Neural crest cell (in vitro differentiated cells): ENCODE data around the gene CMSS1. TPM values are rescaled to one million over a fixed set of nuclear protein-coding genes. Genes with fewer than 3 reads are reported as not detected.

Source experiments
- DNase-seq: peaks from one replicate; pipeline ENCODE4 v3.0.0; 2021; ENCODE audit warnings: low read depth, mixed read lengths, low spot score
- H3K27ac Mint-ChIP-seq: one replicate; pipeline ENCODE4 v1.8.0; 2021; ENCODE audit warnings: mild to moderate bottlenecking, mixed read lengths; ENCODE audit not compliant: unreplicated experiment
- H3K27me3 Mint-ChIP-seq: 2 replicates; pipeline ENCODE4 v1.8.0; 2021; ENCODE audit warnings: low read depth, mild to moderate bottlenecking, mixed read lengths
- H3K36me3 Mint-ChIP-seq: 2 replicates; pipeline ENCODE4 v1.8.0; 2021; ENCODE audit warnings: low read depth, mild to moderate bottlenecking, mixed read lengths
- H3K4me1 Mint-ChIP-seq: 2 replicates; pipeline ENCODE4 v1.8.0; 2021; ENCODE audit warnings: mixed read lengths
- H3K4me3 Mint-ChIP-seq: one replicate; pipeline ENCODE4 v1.8.0; 2021; ENCODE audit warnings: mild to moderate bottlenecking, mixed read lengths
- H3K9me3 Mint-ChIP-seq: 2 replicates; pipeline ENCODE4 v1.8.0; 2021; ENCODE audit warnings: mixed read lengths
- total RNA-seq: library from RNA; stranded (reverse); gene quantifications from 2 replicates; pipeline ENCODE4 v1.2.1, GENCODE V29; 2021
- TF ChIP-seq, protein P1 (sequence below): fragments of 200-600 bp; sonication (generic); conservative IDR thresholded peaks from 2 replicates; pipeline ENCODE4 v1.5.0; 2021; ENCODE audit warnings: antibody characterized with exemption, mild to moderate bottlenecking

The CMSS1 gene
- total RNA-seq, 1 donor from 2014 or later, result 60.9 TPM

DNA sequence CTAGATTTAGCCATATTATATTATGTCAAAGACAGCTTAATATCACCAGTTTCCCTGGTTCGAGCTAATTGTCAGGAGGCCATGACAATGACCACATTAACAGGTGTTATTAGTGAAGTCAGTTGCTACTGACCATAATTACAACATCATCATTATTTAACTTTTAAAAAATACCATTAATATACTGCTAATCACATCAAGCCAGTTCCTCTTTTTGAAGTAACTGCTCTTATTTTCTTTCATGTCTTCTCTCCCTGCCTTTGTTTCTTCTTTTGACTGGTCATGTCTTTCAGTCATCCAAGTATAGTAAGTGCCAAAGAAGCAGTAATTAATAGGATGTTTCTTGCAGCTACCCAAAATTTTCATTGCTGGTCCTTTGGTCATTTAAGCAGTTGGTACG lies 61.6 kb downstream of the CMSS1 start:
- H3K4me1 Mint-ChIP-seq, result peaks cover 46% of the 10 kb centered on the region
- TF ChIP-seq, protein P1, sequence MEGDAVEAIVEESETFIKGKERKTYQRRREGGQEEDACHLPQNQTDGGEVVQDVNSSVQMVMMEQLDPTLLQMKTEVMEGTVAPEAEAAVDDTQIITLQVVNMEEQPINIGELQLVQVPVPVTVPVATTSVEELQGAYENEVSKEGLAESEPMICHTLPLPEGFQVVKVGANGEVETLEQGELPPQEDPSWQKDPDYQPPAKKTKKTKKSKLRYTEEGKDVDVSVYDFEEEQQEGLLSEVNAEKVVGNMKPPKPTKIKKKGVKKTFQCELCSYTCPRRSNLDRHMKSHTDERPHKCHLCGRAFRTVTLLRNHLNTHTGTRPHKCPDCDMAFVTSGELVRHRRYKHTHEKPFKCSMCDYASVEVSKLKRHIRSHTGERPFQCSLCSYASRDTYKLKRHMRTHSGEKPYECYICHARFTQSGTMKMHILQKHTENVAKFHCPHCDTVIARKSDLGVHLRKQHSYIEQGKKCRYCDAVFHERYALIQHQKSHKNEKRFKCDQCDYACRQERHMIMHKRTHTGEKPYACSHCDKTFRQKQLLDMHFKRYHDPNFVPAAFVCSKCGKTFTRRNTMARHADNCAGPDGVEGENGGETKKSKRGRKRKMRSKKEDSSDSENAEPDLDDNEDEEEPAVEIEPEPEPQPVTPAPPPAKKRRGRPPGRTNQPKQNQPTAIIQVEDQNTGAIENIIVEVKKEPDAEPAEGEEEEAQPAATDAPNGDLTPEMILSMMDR, result no peak
- H3K4me3 Mint-ChIP-seq, result no peak overlapping the region
- no peak for DNase-seq
- H3K9me3 Mint-ChIP-seq, result no peaks in the 10 kb centered on the region
- no peaks in the 10 kb centered on the region for H3K27me3 Mint-ChIP-seq
- peaks cover 2% of the 10 kb centered on the region for H3K36me3 Mint-ChIP-seq
- no peak overlapping the region for H3K27ac Mint-ChIP-seq

DNA sequence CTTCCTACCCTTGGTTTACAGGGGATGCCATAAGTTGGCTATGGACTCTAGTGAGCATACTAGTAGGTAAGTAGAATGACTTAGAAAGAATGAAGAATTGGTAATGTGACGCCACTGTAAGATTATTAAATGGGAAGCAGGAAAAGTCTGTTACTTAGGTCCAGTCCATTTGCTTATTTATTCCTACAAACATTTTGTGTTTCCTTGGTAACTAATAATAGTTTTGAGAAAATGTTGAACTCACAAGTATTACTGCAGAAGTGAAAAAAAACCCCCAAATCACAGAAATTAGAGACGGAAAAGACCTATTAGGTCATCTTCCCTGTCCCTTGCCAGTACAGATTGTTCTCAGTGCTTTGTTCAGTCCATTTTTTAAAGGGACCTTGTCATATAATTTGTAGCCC lies 63.5 kb downstream of the CMSS1 start:
- DNase-seq, result no peak
- TF ChIP-seq, protein P1, result no peak
- Mint-ChIP-seq H3K4me1 (peaks cover 55% of the 10 kb centered on the region), H3K27me3 (no peaks in the 10 kb centered on the region), H3K4me3 (peak overlapping the region; percentile 6), H3K36me3 (peaks cover 2% of the 10 kb centered on the region), H3K9me3 (no peaks in the 10 kb centered on the region), H3K27ac (no peak overlapping the region)

DNA sequence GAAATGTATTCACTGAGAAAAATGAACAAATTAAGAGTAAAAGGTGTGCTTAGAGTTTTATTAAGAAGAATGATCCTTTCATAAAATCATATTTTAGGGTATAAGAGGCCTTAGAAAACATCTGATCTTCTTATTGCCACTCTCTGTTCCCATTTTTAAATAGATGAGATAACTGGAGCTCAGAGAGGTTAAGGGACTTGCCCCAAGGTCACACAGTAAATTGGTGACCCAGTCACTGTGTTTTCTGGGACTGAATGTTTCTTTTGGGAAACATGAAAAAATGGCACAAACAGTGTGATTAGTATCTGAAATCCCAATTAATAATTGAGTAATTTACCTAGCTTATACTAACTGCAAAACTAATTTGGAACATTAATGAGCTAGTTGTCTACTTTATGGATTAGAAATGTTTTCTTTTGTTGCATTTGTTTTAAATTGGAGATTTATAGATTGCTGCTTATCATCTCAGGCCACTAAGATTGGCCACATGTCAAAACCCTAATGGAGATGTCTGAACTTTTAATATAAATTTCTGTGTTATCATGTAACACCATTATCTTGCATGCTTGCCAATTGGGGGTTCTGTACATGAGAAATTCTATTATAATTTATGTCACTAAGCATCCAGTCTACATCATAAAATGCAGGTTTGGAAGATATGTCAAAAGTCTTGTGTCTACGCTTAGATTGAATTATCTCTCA lies 64.9 kb downstream of the CMSS1 start:
- TF ChIP-seq, protein P1, result no peak
- no peak overlapping the region for H3K4me3 Mint-ChIP-seq
- H3K36me3 Mint-ChIP-seq, result peaks cover 2% of the 10 kb centered on the region
- H3K9me3 Mint-ChIP-seq, result no peaks in the 10 kb centered on the region
- no peaks in the 10 kb centered on the region for H3K27me3 Mint-ChIP-seq
- H3K27ac Mint-ChIP-seq, result no peak overlapping the region
- DNase-seq, result no peak
- peaks cover 44% of the 10 kb centered on the region for H3K4me1 Mint-ChIP-seq

DNA sequence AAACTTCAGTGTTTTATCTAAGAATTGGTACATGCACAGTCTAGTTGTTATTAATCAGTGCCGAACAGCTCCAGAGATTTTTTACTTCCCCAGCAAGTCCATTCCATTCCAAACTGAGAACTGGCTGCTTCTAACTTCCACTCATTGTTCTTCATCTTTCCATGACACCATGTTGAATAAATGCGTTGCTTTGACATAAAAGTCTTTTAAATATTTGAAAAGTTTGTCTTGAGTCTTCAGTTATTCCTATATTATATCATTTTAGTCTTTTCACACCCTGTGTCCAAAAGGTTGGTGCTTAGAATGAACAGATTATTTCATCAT lies 65.4 kb downstream of the CMSS1 start:
- TF ChIP-seq, protein P1, result no peak

DNA sequence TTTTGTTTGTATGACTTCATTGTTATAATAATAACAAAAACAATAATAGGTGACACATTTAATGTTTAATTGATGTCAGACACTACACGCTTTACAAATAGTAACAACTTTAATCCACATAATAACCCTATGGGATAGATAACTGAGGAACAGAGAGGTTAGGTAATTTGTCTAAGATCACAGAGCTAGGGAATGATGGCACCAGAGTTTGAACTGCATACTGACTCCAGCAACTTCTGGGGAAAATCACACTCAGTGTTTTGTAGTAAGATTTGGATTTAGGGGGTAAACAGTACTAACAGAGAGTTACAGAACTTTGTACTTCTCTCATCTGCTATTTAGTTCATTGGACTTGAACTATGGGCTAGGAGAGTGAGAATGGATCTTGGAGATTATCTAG lies 66.0 kb downstream of the CMSS1 start:
- TF ChIP-seq, protein P1, result no peak
- Mint-ChIP-seq H3K4me1 (peaks cover 38% of the 10 kb centered on the region), H3K27me3 (no peaks in the 10 kb centered on the region), H3K4me3 (no peak overlapping the region), H3K27ac (no peak overlapping the region), H3K9me3 (no peaks in the 10 kb centered on the region), H3K36me3 (no peaks in the 10 kb centered on the region)
- DNase-seq, result no peak

More for the DNA sequence above, 65.4 kb downstream of the CMSS1 start:
- peaks cover under 1% of the 10 kb centered on the region for H3K36me3 Mint-ChIP-seq
- DNase-seq, result no peak
- peaks cover 39% of the 10 kb centered on the region for H3K4me1 Mint-ChIP-seq
- no peaks in the 10 kb centered on the region for H3K27me3 Mint-ChIP-seq
- H3K27ac Mint-ChIP-seq, result no peak overlapping the region
- H3K4me3 Mint-ChIP-seq, result no peak overlapping the region
- H3K9me3 Mint-ChIP-seq, result no peaks in the 10 kb centered on the region
